ENCODE measurements around the gene PRORP.
"Not testable (repeated sequence)": the region's sequence is repeated elsewhere in the genome, so short reads cannot be mapped to it uniquely, and the experiment has no call there.

Gene PRORP

DNA sequence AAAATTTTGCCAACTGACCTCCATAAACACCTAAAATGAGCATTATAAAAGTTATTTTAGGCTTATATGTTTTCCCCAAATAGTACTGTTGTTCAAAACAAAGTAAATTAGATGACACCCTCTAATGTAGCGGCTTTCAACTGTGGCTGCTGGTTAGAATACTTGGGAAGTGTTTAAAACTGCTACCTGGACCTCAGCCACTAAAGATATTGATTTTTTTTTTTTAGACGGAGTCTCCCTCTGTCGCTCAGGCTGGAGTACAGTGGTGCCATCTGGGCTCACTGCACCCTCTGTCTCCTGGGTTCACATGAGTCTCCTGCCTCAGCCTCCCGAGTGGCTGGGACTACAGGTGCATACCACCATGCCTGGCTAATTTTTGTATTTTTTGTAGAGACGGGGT lies 16.2 kb downstream of the PRORP start:
- no peak for DNase-seq (ENCODE audit: low spot score)

DNA sequence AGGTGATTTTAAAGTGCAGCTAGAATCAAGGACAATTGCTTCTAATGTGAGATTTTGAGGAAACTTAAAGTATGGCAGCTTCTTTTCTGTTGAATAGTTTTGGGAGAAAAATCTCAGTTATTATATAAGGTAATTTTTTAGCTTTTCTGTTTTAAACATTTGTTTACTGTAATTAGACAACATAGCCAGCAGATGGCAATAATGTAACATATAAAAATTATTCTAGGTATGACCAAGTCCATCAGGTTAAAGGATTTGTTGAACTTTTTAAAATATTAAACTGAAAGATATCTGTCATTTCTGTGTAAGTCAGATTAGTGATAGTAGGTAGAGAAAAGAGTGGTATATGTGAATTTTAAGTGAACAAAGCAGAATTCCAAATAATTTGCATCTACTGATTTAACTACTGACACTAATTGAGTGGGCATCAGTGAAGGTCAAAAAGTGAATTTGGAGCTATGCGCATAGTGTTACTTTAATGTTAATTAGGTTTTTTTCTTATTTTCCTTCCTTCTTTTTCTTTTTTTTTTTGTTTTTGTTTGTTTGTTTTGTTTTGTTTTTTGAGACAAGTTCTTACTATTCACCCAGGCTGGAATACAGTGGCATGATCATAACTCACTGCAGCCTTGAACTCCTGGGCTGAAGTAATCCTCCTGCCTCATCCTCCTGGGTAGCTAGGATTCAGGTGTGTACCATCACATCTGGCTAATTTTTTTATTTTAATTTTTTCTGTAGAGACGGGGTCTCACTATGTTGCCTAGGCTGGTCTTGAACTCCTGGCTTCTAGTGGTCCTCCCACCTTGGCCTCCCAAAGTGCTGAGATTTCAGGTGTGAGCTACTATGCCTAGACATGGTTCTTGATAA lies 18.6 kb downstream of the PRORP start:
- DNase-seq (ENCODE audit: low spot score) = peak; percentile 43

DNA sequence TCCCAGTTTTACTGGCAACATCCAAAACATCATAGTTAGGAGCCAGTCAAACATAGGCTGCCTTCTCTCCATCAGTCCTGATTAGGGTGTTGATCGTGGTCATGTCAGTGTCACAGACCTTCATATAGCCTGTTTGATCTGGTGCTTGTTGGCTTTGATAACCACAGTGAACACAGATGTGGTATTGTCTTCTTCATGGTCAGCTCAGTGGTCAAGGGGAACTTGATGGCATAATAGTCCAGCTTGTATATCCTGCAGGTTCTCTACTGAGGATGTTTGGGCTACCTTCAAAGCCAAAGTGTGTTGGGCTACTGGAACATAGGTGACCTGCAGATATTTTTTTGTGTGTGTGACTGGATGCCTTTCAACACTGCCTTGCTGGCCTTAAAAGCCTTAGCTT lies 21.7 kb downstream of the PRORP start:
- DNase-seq (ENCODE audit: low spot score) = no peak

DNA sequence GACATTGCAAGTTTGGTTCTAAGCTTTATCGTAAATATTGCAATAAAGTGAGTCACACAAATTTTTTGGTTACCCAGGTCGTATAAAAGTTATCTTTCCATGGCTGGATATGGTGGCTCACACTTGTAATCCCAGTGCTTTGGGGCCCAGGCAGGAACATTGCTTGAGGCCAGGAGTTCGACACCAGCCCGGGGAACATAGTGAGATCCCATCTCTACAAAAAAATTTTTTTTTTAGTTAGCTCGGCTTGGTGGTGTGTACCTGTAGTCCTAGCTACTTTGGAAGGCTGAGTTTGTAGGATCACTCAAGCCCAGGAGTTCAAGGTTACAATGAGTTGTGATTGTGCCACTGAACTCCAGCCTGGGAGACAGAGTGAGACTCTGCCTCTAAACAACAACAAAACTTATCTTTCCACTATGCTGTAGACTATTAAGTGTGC lies 24.4 kb downstream of the PRORP start:
- no peak for DNase-seq (ENCODE audit: low spot score)

DNA sequence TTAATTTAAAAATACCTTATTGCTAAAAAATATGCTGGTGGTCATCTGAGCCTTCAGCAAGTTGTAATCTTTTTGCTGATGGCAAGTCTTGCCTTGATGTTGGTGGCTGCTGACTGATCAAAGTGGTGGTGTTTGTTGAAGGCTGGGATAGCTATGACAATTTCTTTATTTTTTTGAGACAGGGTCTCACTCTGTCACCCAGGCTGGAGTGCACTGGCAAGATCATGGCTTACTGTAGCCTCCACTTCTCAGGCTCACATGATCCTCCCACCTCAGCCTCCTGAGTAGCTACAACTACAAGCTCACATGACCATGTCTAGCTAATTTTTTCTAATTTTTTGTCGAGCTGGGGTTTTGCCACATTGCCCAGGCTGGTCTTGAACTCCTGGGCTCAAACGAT lies 24.8 kb downstream of the PRORP start:
- DNase-seq (ENCODE audit: low spot score) = no peak

DNA sequence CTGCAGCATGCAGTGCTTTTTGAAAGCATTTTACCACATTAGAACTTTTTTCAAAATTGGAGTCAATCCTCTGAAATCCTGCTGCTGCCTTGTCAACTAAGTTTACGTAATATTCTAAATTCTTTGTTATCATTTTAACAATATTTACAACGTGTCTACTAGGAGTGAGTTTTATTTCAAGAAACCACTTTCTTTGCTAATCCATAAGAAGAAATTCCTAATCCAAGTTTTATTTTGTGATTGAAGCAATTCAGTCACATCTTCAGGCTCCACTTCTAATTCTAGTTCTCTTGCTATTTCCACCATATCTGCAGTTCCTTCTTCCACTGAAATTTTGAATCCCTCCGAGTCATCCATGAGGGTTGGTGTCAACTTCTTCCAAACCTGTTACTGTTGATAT lies 25.4 kb downstream of the PRORP start:
- no peak for DNase-seq (ENCODE audit: low spot score)

DNA sequence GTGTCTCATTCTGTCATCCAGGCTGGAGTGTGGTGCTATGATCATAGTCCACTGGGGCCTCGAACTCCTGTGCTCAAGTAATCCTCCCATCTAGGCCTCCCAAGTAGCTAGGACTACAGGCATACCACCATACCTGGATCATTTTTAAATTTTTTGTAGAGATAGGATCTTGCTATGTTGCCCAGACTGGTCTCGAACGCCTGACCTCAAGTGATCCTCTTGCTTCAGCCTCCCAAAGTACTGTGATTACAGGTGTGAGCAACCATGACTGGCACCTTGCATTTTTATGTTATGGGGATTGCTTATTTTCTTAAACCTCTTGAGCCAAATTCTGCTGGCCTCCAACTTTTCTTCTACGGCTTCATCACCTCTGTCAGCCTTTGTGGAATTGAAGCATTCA lies 26.9 kb downstream of the PRORP start:
- no peak for DNase-seq (ENCODE audit: low spot score)

DNA sequence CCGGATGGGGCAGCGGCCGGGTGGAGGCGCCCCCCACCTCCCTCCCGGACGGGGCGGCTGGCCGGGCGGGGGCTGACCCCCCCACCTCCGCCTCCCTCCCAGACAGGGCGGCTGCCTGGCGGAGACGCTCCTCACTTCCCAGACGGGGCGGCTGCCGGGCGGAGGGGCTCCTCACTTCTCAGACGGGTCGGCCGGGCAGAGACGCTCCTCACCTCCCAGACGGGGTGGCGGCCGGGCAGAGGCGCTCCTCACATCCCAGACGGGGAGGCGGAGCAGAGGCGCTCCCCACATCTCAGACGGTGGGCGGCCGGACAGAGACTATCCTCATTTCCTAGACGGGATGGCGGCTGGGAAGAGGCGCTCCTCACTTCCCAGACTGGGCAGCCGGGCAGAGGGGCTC lies 30.2 kb downstream of the PRORP start:
- DNase-seq (ENCODE audit: low spot score) = not testable (repeated sequence)

DNA sequence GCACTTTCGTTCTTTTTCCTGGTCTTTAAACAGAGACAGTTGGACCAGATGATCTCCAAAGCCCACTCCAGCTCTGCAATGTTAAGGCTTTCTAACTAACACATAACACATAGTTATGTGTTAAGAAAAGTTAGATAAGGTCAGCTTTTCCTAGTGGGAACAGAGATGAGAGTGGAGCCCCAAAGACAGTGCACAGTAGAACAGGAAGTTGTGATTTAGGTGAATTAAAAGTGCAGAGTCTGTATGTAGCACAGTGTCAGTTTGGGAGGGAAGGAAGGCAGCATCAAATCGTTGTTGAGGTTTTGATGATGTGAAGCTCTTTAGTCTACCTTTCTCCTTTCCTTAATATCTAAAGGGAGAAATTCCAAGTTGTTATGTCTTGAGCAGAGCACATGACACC lies 31.7 kb downstream of the PRORP start:
- DNase-seq (ENCODE audit: low spot score) = no peak

DNA sequence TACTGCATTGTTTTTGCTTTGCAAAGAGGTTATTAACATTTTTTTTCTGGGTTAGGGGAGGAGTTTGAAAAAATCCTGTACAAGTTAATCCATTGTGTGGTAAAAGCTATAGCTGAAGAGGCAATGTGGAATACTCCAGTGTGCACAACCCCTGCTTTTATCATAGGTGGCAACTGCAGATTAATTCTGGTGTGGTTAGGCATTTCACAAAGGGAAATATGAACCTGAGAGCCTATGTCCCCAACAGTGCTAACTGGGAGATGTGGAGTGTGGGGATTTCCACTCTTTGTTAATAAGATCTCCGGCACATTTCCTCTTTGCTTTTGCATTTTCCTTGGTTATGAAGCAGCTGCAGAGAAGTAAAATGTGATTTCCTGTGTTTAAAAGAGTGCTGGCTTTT lies 33.6 kb downstream of the PRORP start:
- peak; percentile 44 for DNase-seq (ENCODE audit: low spot score)

DNA sequence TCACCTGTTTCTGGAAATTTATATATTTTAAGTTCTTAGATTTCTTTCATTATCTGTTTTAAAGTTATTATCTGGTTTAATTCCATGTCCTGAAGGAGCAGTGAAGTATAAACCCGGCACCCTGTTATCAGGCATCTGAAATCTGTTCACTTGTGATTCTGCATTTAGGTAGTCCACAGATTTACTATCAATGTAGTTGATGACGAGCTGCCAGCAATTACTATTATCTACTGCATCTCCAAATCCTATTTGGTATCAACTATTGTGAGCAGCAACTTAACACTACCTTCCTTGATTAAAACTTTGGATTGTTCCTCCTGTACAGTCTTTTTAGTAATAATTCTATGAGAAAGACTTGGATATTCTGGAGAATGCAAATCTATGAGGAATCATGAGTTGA lies 36.1 kb downstream of the PRORP start:
- no peak for DNase-seq (ENCODE audit: low spot score)

DNA sequence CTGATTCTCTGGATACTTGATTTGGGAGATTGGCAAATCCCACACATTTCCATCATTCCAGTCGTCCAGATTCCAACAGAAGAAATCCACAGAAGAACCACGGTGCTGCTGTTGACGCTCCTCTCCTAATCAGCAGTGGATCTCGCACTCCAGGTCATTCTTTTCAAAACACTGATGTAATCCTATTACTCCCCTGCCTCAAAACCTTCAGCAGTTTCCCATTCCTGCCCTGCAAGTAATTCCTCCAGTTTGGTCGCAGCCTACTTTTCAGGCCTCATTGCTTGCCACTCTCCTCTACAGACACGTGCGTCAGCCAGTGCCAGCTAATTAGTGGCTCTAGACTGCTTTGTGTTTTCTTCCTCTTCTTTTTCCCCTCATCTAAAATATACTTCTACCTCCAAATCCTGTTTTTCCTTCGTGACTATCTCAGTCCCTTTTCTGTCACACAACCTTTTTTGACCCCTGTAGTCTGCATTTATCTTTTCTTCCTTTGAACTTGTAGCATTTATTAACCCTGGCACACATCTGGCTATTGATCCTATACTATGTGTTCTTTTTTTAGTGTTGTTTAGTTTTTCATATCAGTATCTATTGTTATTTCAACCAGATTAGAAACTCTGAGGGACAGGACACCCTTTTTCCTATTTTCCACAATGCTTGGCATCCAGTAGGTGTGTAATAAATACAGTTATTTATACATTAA lies 36.8 kb downstream of the PRORP start:
- no peak for DNase-seq (ENCODE audit: low spot score)

DNA sequence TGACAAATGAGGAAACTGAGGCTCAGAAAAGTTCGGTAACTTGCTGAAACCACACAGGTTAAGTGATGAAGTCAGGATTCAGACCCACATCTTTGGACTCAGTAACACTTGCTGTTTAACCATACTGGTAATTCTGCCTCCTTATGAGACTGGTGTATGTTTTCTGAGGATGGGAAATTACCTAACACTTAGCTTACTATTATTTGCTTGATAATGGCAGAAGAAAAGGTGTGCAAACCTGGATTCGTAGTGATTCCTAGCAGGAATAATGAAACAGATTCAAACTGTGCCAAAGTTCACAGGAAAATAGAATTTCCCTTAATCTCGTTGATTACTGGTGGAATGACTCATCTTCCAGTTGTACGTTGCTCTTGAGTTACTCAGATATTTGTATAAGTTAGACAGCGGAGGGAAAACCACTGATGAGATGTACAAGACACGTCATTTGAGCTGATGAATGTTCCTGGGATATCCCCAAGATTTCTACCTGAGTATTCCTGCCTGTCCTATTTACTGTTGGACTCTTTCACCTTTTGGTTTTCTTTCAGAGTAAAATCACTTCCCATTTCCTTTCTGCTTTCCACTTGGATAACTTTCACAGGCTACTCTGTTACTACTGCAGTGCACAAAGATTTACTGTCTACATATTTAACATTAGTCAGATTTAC lies 37.5 kb downstream of the PRORP start:
- peak; percentile 50 for DNase-seq (ENCODE audit: low spot score)

DNA sequence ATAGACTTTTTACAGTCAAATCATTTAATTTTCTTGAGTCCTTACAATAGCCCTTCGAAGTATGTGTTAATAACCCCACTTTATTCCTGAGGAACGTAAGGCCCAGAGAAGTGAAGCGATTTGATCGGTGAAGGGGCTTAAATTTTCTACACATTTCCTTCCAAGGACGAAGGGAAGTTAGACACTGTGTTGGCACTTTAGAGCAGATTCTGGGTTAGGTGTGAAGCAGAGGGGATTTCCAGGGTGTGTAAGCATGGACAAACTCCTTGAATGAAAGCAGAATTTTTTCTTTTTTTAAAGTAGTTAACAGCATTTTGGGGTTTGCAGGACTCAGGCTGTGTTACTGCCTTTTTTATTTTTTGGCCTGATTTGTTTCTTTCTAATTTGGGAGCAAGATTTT lies 38.9 kb downstream of the PRORP start:
- DNase-seq (ENCODE audit: low spot score) = peak; percentile 60

DNA sequence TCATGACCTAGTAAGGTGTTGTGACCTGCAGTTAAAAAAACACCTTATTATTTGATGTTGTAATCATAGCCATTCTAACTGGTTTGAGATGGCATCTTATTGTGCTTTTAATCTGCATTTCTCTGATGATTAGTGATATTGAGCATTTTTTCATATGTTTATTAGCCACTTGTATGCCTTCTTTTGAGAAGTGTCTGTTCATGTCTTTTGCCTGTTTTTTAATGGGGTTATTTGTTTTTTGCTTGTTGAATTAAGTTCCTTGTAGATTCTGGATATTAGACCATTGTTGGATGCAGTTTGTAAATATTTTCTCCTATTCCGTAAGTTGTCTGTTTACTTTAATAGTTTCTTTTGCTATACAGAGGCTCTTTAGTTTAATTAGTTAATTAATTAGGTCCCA lies 41.0 kb downstream of the PRORP start:
- DNase-seq (ENCODE audit: low spot score) = no peak

DNA sequence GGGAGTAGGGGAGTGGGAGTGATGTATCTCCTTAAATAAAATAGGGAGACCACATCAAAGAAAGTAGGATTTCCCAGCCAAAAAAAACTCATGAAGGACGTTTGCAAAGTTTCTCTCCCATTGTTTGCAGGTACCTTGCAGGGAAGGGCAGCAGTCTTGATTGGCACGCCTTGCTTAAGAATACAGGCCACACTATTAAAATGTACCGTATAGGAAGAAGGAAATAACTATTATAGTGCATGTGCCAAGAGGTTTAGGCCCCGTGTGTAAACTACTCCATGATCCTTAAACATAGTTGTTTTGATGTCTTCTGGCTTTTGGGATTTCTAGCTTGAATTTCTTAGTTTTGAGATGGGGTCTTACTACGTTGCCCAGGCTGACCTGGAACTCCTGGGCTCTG lies 42.5 kb downstream of the PRORP start:
- DNase-seq (ENCODE audit: low spot score) = no peak

DNA sequence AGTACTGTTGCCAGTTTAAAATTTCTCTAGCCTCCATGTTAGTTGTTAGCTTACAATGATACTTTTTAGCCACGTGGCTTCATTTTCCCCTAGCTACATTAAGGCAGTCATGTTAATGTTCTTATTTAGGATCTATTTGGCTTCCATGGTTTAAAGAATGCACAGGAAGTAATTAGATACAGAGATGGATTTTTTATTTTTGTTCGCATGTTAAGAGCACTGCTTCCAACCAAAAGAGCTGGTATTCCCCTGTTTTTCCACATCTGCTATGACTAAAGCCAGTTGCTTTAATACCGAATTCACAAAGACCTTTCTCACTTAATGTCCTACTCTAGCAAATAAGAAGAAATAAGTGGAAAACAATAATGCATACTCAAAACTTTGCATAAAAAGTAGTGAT lies 45.1 kb downstream of the PRORP start:
- DNase-seq (ENCODE audit: low spot score) = no peak

Data from activated CD4-positive, alpha-beta T cell treated with anti-CD3 and anti-CD28 coated beads, Interleukin-2, Interleukin-4, amounts not matched to agents 100 ng/mL and 50 ng/mL, durations not matched to agents 16 hours and 8 hours (primary cell).